ENCODE results near the gene GNG4. TPM values are rescaled to one million over a fixed set of nuclear protein-coding genes. Genes with fewer than 3 reads are reported as not detected.

GNG4 gene
- total and polyA plus RNA-seq, 10 of the 15 experiments (the other 5 are each of a cell fraction or from before 2014, with no cell fraction given), result 0.03 to 0.15 (median 0.15) TPM; not detected in 7

DNA sequence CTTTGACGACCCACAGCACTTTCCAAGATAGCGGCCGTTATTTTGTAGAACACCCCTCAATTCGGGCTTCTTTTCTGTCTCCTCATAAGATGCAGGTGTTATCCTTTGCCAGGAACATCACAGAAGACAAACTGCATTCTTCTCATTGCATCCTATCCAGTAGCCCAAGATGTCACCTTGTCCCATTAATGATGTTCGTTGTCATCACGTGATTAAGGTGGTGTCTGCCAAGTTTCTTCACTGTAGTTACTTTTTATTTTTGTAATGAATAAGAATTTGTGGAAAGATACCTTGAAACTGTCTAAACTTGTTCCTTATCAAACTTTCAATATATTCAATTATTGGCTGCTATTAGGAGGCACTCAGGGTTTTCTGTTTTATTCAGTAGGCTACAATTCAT is 39.4 kb downstream of the GNG4 start:
- H4K20me1 ChIP-seq (ENCODE audit: control insufficient read depth, insufficient read depth), result no peaks in the 10 kb centered on the region
- TF ChIP-seq NR2C2 (IDR thresholded peaks at IDR 0.05; ENCODE audit: borderline replicate concordance, control insufficient read depth, insufficient read length, low read depth) (no peak), NFYB (IDR thresholded peaks at IDR 0.05; ENCODE audit: insufficient read depth, low read depth, low read length) (no peak), KAT2A (conservative IDR thresholded peaks at IDR 0.05; ENCODE audit: control insufficient read depth, low read depth, low read length) (no peak), BHLHE40 (IDR thresholded peaks at IDR 0.05; ENCODE audit: borderline replicate concordance in 1 of 2, low read depth in 2 of 2, low read length in 1 of 2) (no peak), NBN (IDR thresholded peaks at IDR 0.05) (no peak), BACH1 (IDR thresholded peaks at IDR 0.05; ENCODE audit: borderline replicate concordance) (no peak), ZNF622 (IDR thresholded peaks at IDR 0.05) (no peak), SREBF2 (IDR thresholded peaks at IDR 0.05; ENCODE audit: low read length) (no peak), MTA2 (IDR thresholded peaks at IDR 0.05; ENCODE audit: low read depth) (no peak), NRF1 (conservative IDR thresholded peaks at IDR 0.05; ENCODE audit: low read depth, low read length) (no peak)
- TF ChIP-seq, protein P1, sequence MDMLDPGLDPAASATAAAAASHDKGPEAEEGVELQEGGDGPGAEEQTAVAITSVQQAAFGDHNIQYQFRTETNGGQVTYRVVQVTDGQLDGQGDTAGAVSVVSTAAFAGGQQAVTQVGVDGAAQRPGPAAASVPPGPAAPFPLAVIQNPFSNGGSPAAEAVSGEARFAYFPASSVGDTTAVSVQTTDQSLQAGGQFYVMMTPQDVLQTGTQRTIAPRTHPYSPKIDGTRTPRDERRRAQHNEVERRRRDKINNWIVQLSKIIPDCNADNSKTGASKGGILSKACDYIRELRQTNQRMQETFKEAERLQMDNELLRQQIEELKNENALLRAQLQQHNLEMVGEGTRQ (IDR thresholded peaks at IDR 0.05; ENCODE audit: borderline replicate concordance, low read depth, low read length), result no peak
- intact Hi-C loops (cut with micrococcal nuclease; ENCODE audit: unreplicated experiment) (no loop called here), in situ Hi-C loops (cut with MboI) (no loop called here)
- H3K9ac ChIP-seq (ENCODE audit: control insufficient read depth, insufficient read depth, low read length), result no peak overlapping the region
- DNase-seq (ENCODE audit: low read depth, low spot score), result no peak
- POLR2A ChIA-PET, result no interaction called here
- WGBS (ENCODE audit: insufficient coverage, insufficient replicate concordance, low lambda C conversion rate, missing lambda C conversion rate), result 69% methylated on average over 6 of the region's 6 CpGs
- peaks cover 0 to 3% of the 10 kb centered on the region in 2 experiments; a peak in 1 of 4 replicates for H3K27me3 ChIP-seq (replicated peaks in 1 of 2; ENCODE audit: control insufficient read depth in 2 of 2, insufficient read depth in 2 of 2, low read length in 1 of 2)
- SMC1A ChIA-PET (ENCODE audit: uncharacterized antibody, unreplicated experiment), result no interaction called here
- RAD21 ChIA-PET (ENCODE audit: unreplicated experiment), result no interaction called here
- H2AFZ ChIP-seq (ENCODE audit: control insufficient read depth, low read depth, low read length), result no peak overlapping the region
- no peaks in the 10 kb centered on the region for H3K79me2 ChIP-seq (ENCODE audit: control insufficient read depth, insufficient read depth, low read length)
- H3K9me3 ChIP-seq (replicated peaks; ENCODE audit: control insufficient read depth, insufficient read depth, low read length), result no peaks in the 10 kb centered on the region
- H3K36me3 ChIP-seq (ENCODE audit: control insufficient read depth in 2 of 2, insufficient read depth in 2 of 2, low read length in 1 of 2), result no peaks in the 10 kb centered on the region
- no peak overlapping the region for H3K4me2 ChIP-seq (ENCODE audit: control insufficient read depth, insufficient read depth)
- ATAC-seq, result no peak
- H3K4me3 ChIP-seq, result no peak overlapping the region
- CTCF ChIA-PET, result no interaction called here
- H3K27ac ChIP-seq (ENCODE audit: control insufficient read depth, insufficient read depth), result no peak overlapping the region
- H3K4me1 ChIP-seq (ENCODE audit: control insufficient read depth, insufficient read depth, low read length), result no peaks in the 10 kb centered on the region
- BruUV-seq (replicated peaks), result no TSS peak
- no peak for FAIRE-seq
